ENCODE measurements around the gene POP4. TPM values are rescaled to one million over a fixed set of nuclear protein-coding genes. Genes with fewer than 3 reads are reported as not detected.

The POP4 gene
- total RNA-seq, 4 donors from 2014 or later = 53.4 to 91.4 (median 87.8) TPM

- no peaks in the 10 kb centered on the region for H3K4me1 ChIP-seq
- no peak for DNase-seq
- H3K36me3 ChIP-seq = no peaks in the 10 kb centered on the region
- no peaks in the 10 kb centered on the region for H3K9me3 ChIP-seq
- intact Hi-C loops (cut with DNase I) = no loop called here
- no peak overlapping the region for H3K4me3 ChIP-seq (replicated peaks in 1 of 3)
- no peaks in the 10 kb centered on the region for H3K27me3 ChIP-seq
- no peak for TF ChIP-seq POLR2A (IDR thresholded peaks at IDR 0.05)
- TF ChIP-seq, protein P1, sequence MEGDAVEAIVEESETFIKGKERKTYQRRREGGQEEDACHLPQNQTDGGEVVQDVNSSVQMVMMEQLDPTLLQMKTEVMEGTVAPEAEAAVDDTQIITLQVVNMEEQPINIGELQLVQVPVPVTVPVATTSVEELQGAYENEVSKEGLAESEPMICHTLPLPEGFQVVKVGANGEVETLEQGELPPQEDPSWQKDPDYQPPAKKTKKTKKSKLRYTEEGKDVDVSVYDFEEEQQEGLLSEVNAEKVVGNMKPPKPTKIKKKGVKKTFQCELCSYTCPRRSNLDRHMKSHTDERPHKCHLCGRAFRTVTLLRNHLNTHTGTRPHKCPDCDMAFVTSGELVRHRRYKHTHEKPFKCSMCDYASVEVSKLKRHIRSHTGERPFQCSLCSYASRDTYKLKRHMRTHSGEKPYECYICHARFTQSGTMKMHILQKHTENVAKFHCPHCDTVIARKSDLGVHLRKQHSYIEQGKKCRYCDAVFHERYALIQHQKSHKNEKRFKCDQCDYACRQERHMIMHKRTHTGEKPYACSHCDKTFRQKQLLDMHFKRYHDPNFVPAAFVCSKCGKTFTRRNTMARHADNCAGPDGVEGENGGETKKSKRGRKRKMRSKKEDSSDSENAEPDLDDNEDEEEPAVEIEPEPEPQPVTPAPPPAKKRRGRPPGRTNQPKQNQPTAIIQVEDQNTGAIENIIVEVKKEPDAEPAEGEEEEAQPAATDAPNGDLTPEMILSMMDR (IDR thresholded peaks at IDR 0.05) = no peak
- H3K27ac ChIP-seq = no peak overlapping the region
- 64 to 68% methylated on average over 16 of the region's 16 CpGs for WGBS, 2 donors
Measured at GRCh38 chr19:29562299-29563297, 43.5 kb upstream of the POP4 start.

DNA sequence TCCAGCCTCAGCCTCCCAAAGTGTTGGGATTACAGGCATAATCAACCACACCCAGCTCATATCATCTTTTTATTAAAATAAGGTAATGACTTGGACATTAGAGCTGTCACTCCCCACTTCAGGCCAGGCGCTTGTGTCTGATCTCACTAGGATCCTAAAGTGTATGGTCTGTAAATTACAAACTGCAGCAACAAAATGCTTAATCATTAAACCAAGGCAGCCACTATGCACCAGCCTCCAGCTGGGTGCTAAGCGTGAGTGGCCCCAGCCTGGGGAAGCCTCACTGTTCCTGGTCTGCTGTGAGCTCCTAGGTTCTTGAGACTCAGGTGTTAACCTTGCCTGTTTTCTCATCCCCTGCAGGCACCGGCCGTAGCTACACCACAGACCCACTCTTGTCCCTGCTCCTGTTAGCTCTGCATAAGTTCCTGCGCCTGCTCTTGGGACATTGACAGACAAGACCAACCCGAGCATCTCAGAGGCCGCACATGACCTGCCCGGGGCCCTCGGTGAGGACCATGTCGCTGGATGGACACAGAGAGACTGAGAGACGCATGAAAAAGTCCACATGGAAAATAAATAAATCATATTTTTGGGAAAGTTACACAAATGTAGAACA is 42.5 kb upstream of the POP4 start:
- Histone ChIP-seq H3K4me1 (no peaks in the 10 kb centered on the region), H3K27ac (no peak overlapping the region), H3K9me3 (no peaks in the 10 kb centered on the region), H3K27me3 (no peaks in the 10 kb centered on the region), H3K4me3 (replicated peaks in 1 of 3) (no peak overlapping the region), H3K36me3 (no peaks in the 10 kb centered on the region)
- no peak for TF ChIP-seq POLR2A (IDR thresholded peaks at IDR 0.05)
- TF ChIP-seq, protein P1 (IDR thresholded peaks at IDR 0.05) = no peak
- intact Hi-C loops (cut with DNase I) = no loop called here
- DNase-seq = no peak
- WGBS, 2 donors = 67 to 76% methylated on average over 10 to 11 of the region's 11 CpGs

DNA sequence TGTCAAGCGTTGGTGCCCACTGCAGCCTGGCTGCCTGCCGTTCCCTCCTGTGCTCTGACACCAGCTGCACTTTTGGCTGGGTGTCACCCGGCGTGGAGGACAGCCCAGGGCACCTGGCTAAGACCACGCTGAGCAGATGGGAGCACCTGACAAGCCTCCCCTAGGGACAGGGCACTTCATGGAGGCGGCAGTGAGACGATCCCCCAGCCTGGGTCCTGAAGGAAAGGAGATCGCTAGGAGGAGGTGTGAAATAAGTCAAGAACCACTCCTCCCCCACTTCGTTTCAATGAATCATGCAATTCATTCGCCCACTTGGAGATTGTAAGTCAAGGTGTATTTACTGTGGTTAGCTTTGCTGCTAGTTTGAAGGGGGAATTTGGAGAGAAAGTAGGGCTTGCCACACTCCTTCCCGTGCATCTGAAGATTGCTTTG is 41.5 kb upstream of the POP4 start:
- no peaks in the 10 kb centered on the region for H3K4me1 ChIP-seq
- no peak overlapping the region for H3K27ac ChIP-seq
- DNase-seq = no peak
- H3K36me3 ChIP-seq = no peaks in the 10 kb centered on the region
- H3K27me3 ChIP-seq = no peaks in the 10 kb centered on the region
- WGBS, 2 donors = 42 to 52% methylated on average over 11 of the region's 11 CpGs
- no peaks in the 10 kb centered on the region for H3K9me3 ChIP-seq
- H3K4me3 ChIP-seq (replicated peaks in 1 of 3) = no peak overlapping the region
- intact Hi-C loops (cut with DNase I) = no loop called here
- TF ChIP-seq, protein P1 (IDR thresholded peaks at IDR 0.05) = no peak
- no peak for TF ChIP-seq POLR2A (IDR thresholded peaks at IDR 0.05)

DNA sequence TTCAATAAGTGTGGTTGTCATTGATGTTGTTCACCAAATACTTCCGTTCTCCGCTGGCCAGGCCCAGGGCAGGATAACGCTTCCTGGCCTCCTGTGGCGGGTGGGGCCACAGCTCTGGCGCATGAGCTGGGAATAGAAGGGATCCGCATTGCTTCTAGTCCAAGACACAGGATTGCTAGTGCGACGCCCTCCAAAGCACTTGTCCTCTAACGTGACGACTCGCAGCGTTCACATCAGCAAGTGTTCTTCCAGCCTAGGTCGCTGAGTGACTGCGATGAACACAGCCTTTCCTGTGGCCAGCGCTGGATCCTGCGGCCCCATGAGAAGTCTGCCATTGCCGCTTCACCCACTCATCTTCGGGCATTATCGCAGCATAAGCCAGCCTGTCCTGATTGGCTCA is 40.9 kb upstream of the POP4 start:
- TF ChIP-seq, protein P1 (IDR thresholded peaks at IDR 0.05) = no peak
- TF ChIP-seq POLR2A (IDR thresholded peaks at IDR 0.05) = no peak
- no peaks in the 10 kb centered on the region for H3K36me3 ChIP-seq
- intact Hi-C loops (cut with DNase I) = no loop called here
- DNase-seq = no peak
- H3K4me3 ChIP-seq (replicated peaks in 1 of 3) = no peak overlapping the region
- WGBS, 2 donors = 76 to 83% methylated on average over 19 of the region's 19 CpGs
- H3K9me3 ChIP-seq = no peaks in the 10 kb centered on the region
- H3K4me1 ChIP-seq = no peaks in the 10 kb centered on the region
- H3K27me3 ChIP-seq = no peaks in the 10 kb centered on the region
- H3K27ac ChIP-seq = no peak overlapping the region

All from thyroid gland (tissue), 4 donors.